ENCODE results near the gene ARHGEF1.
"Not testable (repeated sequence)": the region's sequence is repeated elsewhere in the genome, so short reads cannot be mapped to it uniquely, and the experiment has no call there.

Gene ARHGEF1

GRCh38 chr19:41905273-41906002, 22.5 kb downstream of the ARHGEF1 start:
- no peak for DNase-seq (ENCODE audit: low read depth in 2 of 2)

GRCh38 chr19:41906271-41906670, 23.3 kb downstream of the ARHGEF1 start:
- no peak for DNase-seq (ENCODE audit: low read depth in 2 of 2)

GRCh38 chr19:41906916-41907680, 24.1 kb downstream of the ARHGEF1 start:
- DNase-seq (ENCODE audit: low read depth in 2 of 2): no peak

GRCh38 chr19:41907994-41908615, 25.1 kb downstream of the ARHGEF1 start:
- no peak for DNase-seq (ENCODE audit: low read depth in 2 of 2)

GRCh38 chr19:41908724-41909464, 25.9 kb downstream of the ARHGEF1 start:
- no peak for DNase-seq (ENCODE audit: low read depth in 2 of 2)

GRCh38 chr19:41909706-41910105, 26.7 kb downstream of the ARHGEF1 start:
- DNase-seq (ENCODE audit: low read depth in 2 of 2): no peak

- no peak for DNase-seq (ENCODE audit: low read depth in 2 of 2)
Observed at GRCh38 chr19:41910240-41910991, 27.4 kb downstream of the ARHGEF1 start.

- no peak for DNase-seq (ENCODE audit: low read depth in 2 of 2)
Observed at GRCh38 chr19:41910992-41911888, 28.3 kb downstream of the ARHGEF1 start.

GRCh38 chr19:41911889-41912731, 29.1 kb downstream of the ARHGEF1 start:
- DNase-seq (ENCODE audit: low read depth in 2 of 2): no peak

- DNase-seq (ENCODE audit: low read depth in 2 of 2): no peak
Observed at GRCh38 chr19:41912899-41913537, 30.0 kb downstream of the ARHGEF1 start.

GRCh38 chr19:41913538-41914423, 30.8 kb downstream of the ARHGEF1 start:
- no peak for DNase-seq (ENCODE audit: low read depth in 2 of 2)

GRCh38 chr19:41914424-41914834, 31.4 kb downstream of the ARHGEF1 start:
- not testable (repeated sequence) for DNase-seq (ENCODE audit: low read depth in 2 of 2)

- no peak for DNase-seq (ENCODE audit: low read depth in 2 of 2)
Observed at GRCh38 chr19:41915021-41915775, 32.2 kb downstream of the ARHGEF1 start.

GRCh38 chr19:41915776-41916414, 32.9 kb downstream of the ARHGEF1 start:
- no peak for DNase-seq (ENCODE audit: low read depth in 2 of 2)

GRCh38 chr19:41917676-41918075, 34.7 kb downstream of the ARHGEF1 start:
- DNase-seq (ENCODE audit: low read depth in 2 of 2): no peak

GRCh38 chr19:41918095-41918494, 35.1 kb downstream of the ARHGEF1 start:
- DNase-seq (ENCODE audit: low read depth in 2 of 2): no peak

Measured in activated CD8-positive, alpha-beta memory T cell treated with anti-CD3 and anti-CD28 coated beads for 4 hours (primary cell).